Esophagus squamous epithelium (tissue), 4 donors: Measurements from ENCODE around the gene B3GALT2.

Experiments
- CTCF ChIP-seq, 6 experiments: fragments of 450-650 bp in 4 of 6; fragments of 200-600 bp in 2 of 6; sonication (generic) in 2 of 6; IDR thresholded peaks; one replicate each; pipeline ENCODE4 v1.5.1; 2016 to 2019; ENCODE audit warnings: antibody characterized with exemption in 6 of 6, mild to moderate bottlenecking in 4 of 6, moderate library complexity in 4 of 6
- POLR2A ChIP-seq, 4 donors: fragments of 450-650 bp; IDR thresholded peaks; one replicate each; pipeline ENCODE4 v1.6.1; 2017; ENCODE audit warnings: antibody characterized with exemption in 4 of 4, mild to moderate bottlenecking in 4 of 4, moderate library complexity in 3 of 4

DNA sequence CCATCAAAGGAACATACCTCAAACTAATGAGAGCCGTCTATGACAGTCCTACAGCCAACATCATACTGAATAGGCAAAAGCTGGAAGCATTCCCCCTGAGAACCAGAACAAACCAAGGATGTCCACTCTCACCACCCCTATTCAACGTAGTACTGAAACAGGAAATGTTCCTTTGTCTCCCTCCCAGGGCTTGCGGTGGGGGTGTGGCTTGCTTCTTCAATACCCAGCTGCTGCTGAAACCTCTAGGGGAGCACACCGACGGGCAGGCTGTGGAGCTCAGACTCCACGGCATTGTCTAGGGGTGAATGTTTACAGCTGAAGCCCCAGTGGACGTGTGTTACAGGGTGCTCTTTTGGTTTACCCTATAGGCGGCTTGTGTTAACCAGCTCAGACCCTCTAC, 30.5 kb upstream of the B3GALT2 start:
- TF ChIP-seq CTCF (IDR thresholded peaks at IDR 0.05) (no peak), POLR2A (IDR thresholded peaks at IDR 0.05) (no peak)
